ENCODE measurements around the gene MT2A.

Gene MT2A

DNA sequence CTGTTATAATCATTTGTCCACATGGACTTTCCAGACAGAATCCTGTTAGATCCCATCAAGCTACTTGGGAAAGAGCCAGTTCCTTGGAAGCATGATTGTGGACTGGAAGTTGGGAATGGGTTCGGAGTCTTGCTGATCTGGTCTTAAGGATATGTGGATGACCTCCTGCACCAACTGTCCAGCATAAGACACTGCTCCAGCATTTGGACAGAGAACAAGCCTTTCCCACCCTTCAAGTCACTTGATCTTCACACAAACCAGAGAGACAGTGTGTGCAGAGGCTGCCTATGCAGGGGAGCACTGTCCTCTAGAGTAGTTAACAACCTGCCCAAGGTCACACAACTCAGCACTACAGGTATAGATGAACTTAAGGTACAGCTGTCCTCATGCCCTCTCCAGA is 37.5 kb downstream of the MT2A start:
- Histone ChIP-seq H3K9me3 (no peaks in the 10 kb centered on the region), H3K4me1 (no peaks in the 10 kb centered on the region), H3K27me3 (peaks cover 43% of the 10 kb centered on the region), H3K36me3 (no peaks in the 10 kb centered on the region), H3K4me3 (ENCODE audit: low read depth, low read length) (no peak overlapping the region)
- TF ChIP-seq, protein P1, sequence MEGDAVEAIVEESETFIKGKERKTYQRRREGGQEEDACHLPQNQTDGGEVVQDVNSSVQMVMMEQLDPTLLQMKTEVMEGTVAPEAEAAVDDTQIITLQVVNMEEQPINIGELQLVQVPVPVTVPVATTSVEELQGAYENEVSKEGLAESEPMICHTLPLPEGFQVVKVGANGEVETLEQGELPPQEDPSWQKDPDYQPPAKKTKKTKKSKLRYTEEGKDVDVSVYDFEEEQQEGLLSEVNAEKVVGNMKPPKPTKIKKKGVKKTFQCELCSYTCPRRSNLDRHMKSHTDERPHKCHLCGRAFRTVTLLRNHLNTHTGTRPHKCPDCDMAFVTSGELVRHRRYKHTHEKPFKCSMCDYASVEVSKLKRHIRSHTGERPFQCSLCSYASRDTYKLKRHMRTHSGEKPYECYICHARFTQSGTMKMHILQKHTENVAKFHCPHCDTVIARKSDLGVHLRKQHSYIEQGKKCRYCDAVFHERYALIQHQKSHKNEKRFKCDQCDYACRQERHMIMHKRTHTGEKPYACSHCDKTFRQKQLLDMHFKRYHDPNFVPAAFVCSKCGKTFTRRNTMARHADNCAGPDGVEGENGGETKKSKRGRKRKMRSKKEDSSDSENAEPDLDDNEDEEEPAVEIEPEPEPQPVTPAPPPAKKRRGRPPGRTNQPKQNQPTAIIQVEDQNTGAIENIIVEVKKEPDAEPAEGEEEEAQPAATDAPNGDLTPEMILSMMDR (IDR thresholded peaks at IDR 0.05; ENCODE audit: low read depth, low read length), result no peak
- no peak for DNase-seq

DNA sequence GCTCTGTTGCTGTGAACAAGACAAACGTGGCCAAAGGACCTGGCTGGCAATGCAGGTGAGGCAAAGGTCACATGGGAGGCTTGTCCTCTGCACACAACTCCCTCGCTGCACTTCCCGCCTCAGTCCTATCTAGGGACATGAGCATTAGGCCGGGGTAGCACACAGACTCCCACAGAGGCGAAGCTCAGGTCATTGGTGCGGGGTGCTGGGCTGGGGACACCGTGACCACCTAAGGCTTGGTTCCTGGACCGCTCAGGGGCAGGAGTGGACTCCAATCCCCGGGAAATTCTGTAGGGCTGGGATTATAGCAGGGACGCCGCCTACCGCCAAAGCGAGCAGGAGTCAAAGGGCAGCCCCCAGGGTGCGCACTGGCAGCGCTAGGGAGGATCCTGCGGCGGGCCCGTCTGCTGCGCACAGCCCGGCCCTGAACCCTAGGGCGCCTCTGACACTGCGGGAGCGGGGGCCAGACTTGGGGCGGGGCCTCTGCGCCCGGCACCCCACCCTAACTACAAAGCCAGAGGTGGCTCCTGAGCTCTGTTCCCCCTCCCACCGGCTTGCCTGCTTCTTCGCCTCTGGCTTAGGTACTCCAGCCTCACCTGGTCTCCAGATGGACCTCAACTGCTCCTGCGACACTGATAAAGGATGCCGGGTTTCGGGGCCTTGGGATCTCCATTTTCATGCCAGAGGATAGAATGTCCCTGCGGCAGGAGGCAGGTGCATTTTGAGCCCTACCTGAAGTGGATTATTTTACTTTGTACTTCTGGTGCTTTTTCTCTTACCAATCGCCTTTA is 39.5 kb downstream of the MT2A start:
- Histone ChIP-seq H3K36me3 (no peaks in the 10 kb centered on the region), H3K27me3 (peaks cover 31% of the 10 kb centered on the region), H3K4me1 (no peaks in the 10 kb centered on the region), H3K4me3 (ENCODE audit: low read depth, low read length) (no peak overlapping the region), H3K9me3 (no peaks in the 10 kb centered on the region)
- no peak for DNase-seq
- TF ChIP-seq, protein P1 (IDR thresholded peaks at IDR 0.05; ENCODE audit: low read depth, low read length), result no peak

DNA sequence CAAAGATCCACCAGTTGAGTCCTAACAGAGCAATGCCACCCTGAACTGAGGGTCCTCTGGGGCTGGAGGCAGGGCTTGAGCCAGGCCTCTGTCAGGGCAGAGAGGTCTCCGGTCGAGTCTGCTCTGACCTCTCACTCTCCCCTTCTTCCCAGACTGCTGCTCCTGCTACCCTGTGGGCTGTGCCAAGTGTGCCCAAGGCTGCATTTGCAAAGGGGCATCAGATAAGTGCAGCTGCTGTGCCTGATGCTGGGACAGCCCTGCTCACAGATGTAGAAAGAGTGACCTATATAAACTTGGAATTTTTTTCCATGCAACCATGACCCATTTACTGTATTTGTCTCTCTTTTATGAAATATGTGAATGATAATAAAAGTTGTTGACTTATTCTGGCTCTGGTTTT is 40.9 kb downstream of the MT2A start:
- Histone ChIP-seq H3K4me3 (ENCODE audit: low read depth, low read length) (no peak overlapping the region), H3K27me3 (peaks cover 19% of the 10 kb centered on the region), H3K9me3 (no peaks in the 10 kb centered on the region), H3K36me3 (no peaks in the 10 kb centered on the region), H3K4me1 (no peaks in the 10 kb centered on the region)
- TF ChIP-seq, protein P1 (IDR thresholded peaks at IDR 0.05; ENCODE audit: low read depth, low read length), result no peak
- DNase-seq, result no peak

DNA sequence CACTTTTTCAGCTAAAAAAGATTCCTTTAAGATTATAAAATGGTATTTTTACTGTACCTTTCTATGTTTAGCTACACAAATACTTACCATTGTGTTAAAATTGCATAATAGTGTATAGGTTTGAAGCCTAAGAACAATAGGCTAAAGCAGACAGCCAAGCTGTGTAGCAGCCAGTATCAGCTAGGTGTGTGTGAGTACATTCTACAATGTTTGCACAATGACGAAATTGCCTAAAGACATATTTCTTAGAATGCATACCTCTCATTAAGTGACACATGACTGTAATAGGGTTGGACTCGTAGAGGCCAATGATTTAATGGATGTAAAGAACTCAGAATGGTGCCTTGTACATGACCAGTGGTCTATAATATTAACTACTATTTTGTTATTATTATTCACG is 41.4 kb downstream of the MT2A start:
- peaks cover 16% of the 10 kb centered on the region for H3K27me3 ChIP-seq

DNA sequence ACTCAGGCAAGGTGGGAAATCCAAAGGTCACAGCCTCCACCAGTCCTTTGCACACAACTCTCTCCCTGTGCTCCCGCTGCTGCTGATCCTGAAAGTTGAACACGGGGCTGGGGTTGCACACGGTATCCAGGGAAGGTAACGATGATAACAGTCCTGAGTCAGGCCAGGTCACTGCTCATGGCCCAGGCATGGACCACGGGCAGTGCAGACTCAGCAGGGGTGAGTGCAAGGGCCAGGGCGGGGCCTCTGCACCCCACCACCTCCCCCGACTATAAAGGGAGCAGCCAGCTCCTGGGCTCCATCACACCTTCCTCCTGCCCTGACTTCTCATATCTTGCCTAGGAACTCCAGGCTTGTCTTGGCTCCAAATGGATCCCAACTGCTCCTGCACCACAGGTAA is 43.2 kb downstream of the MT2A start, which contains the start of gene MT1B:
Gene MT1B (plus strand): TSS at position 301 of the 400 bp plus-strand sequence. CDS start 68 bp downstream, at position 369.
- TF ChIP-seq, protein P1 (IDR thresholded peaks at IDR 0.05; ENCODE audit: low read depth, low read length), result no peak
- Histone ChIP-seq H3K36me3 (no peaks in the 10 kb centered on the region), H3K4me1 (no peaks in the 10 kb centered on the region), H3K27me3 (peaks cover 12% of the 10 kb centered on the region), H3K4me3 (ENCODE audit: low read depth, low read length) (no peak within 1 kb of the TSS), H3K9me3 (no peaks in the 10 kb centered on the region)
- DNase-seq, result no peak

More for the DNA sequence above, 41.4 kb downstream of the MT2A start:
- Histone ChIP-seq H3K9me3 (no peaks in the 10 kb centered on the region), H3K4me1 (no peaks in the 10 kb centered on the region), H3K36me3 (no peaks in the 10 kb centered on the region), H3K4me3 (ENCODE audit: low read depth, low read length) (no peak overlapping the region)
- no peak for DNase-seq
- TF ChIP-seq, protein P1 (IDR thresholded peaks at IDR 0.05; ENCODE audit: low read depth, low read length), result no peak

DNA sequence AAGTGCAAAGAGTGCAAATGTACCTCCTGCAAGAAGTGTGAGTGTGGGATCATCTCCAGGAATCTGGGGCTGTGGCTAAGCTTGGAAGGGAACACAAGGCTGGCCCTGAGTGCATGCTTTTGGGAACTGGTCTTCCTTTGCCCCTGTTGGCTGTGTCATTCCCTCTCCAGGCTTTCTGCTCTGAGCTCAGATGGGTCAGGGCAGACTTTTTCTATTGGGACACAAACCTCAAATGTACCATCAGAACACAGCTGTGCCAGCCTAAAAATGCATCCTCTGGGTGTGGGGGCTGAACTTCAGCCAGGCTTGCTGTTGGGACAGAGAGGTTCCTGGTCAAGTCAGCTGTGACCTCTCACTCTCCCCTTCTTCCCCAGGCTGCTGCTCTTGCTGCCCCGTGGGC is 44.2 kb downstream of the MT2A start:
- Histone ChIP-seq H3K36me3 (no peaks in the 10 kb centered on the region), H3K9me3 (no peaks in the 10 kb centered on the region), H3K4me1 (no peaks in the 10 kb centered on the region), H3K27me3 (peaks cover 3% of the 10 kb centered on the region), H3K4me3 (ENCODE audit: low read depth, low read length) (no peak overlapping the region)
- TF ChIP-seq, protein P1 (IDR thresholded peaks at IDR 0.05; ENCODE audit: low read depth, low read length), result no peak
- DNase-seq, result no peak

Measured in BE2C (cell line).